ENCODE results near the gene STAG2.

DNA sequence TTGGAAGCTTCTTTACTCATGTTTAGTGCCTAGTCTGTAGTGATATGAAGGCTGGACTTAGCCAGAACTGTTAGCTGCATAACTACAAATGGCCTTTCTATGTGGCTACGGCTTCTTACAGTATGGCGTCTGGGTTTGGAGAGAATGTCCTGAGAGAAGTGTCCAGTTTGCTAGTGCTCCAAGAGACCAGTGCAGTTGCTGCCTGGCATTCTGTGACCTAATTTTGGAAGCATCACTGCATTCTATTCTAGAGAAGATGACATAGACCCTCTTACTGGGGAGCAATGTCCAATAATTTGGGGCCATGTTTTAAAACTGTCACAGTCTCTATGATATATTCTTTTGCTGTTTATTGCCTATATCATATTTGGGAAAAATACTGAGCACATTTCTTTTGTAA, 74.2 kb downstream of the STAG2 start:
- TF ChIP-seq, protein P1, sequence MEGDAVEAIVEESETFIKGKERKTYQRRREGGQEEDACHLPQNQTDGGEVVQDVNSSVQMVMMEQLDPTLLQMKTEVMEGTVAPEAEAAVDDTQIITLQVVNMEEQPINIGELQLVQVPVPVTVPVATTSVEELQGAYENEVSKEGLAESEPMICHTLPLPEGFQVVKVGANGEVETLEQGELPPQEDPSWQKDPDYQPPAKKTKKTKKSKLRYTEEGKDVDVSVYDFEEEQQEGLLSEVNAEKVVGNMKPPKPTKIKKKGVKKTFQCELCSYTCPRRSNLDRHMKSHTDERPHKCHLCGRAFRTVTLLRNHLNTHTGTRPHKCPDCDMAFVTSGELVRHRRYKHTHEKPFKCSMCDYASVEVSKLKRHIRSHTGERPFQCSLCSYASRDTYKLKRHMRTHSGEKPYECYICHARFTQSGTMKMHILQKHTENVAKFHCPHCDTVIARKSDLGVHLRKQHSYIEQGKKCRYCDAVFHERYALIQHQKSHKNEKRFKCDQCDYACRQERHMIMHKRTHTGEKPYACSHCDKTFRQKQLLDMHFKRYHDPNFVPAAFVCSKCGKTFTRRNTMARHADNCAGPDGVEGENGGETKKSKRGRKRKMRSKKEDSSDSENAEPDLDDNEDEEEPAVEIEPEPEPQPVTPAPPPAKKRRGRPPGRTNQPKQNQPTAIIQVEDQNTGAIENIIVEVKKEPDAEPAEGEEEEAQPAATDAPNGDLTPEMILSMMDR (IDR thresholded peaks at IDR 0.05) = no peak
- no peak for TF ChIP-seq POLR2A (IDR thresholded peaks at IDR 0.05)

Measured in lower leg skin (tissue), 3 donors.